HG02763 (cell line): ENCODE results near the gene MICAL3.
A peak's percentile ranks its signal among the peaks of the same experiment; 100 is the strongest.
"Not testable (repeated sequence)": the region's sequence is repeated elsewhere in the genome, so short reads cannot be mapped to it uniquely, and the experiment has no call there.

Source experiments
- ATAC-seq: cut with Tn5 transposase; IDR thresholded peaks from one replicate; pipeline ENCODE4 v1.9.1; 2021; ENCODE audit warnings: mild to moderate bottlenecking, moderate library complexity; ENCODE audit not compliant: unreplicated experiment

MICAL3 gene

GRCh38 chr22:18059473-18059872 lies 35.1 kb upstream of the MICAL3 start:
- no peak for ATAC-seq

GRCh38 chr22:18059094-18059417 lies 34.7 kb upstream of the MICAL3 start:
- no peak for ATAC-seq

GRCh38 chr22:18058371-18059093 lies 34.2 kb upstream of the MICAL3 start:
- ATAC-seq: no peak

- ATAC-seq: peak; percentile 41
Measured at GRCh38 chr22:18057568-18058209, 33.3 kb upstream of the MICAL3 start.

GRCh38 chr22:18056807-18057474 lies 32.6 kb upstream of the MICAL3 start:
- ATAC-seq: peak; percentile 59

- ATAC-seq: no peak
Measured at GRCh38 chr22:18056161-18056666, 31.9 kb upstream of the MICAL3 start.

GRCh38 chr22:18055619-18056160 lies 31.3 kb upstream of the MICAL3 start:
- no peak for ATAC-seq

- ATAC-seq: not testable (repeated sequence)
Measured at GRCh38 chr22:18053216-18053946, 29.0 kb upstream of the MICAL3 start.

GRCh38 chr22:18051113-18051512 lies 26.8 kb upstream of the MICAL3 start:
- ATAC-seq: not testable (repeated sequence)

- ATAC-seq: no peak
Measured at GRCh38 chr22:18050065-18050464, 25.7 kb upstream of the MICAL3 start.

- no peak for ATAC-seq
Measured at GRCh38 chr22:18048441-18048898, 24.1 kb upstream of the MICAL3 start.

GRCh38 chr22:18048041-18048440 lies 23.7 kb upstream of the MICAL3 start:
- ATAC-seq: no peak

- no peak for ATAC-seq
Measured at GRCh38 chr22:18045794-18046193, 21.4 kb upstream of the MICAL3 start.

- no peak for ATAC-seq
Measured at GRCh38 chr22:18044548-18045271, 20.3 kb upstream of the MICAL3 start.

- no peak for ATAC-seq
Measured at GRCh38 chr22:18042685-18043084, 18.3 kb upstream of the MICAL3 start.

- not testable (repeated sequence) for ATAC-seq
Measured at GRCh38 chr22:18040898-18041297, 16.5 kb upstream of the MICAL3 start.

- no peak for ATAC-seq
Measured at GRCh38 chr22:18035751-18036150, 11.4 kb upstream of the MICAL3 start.

- no peak for ATAC-seq
Measured at GRCh38 chr22:18034076-18034475, 9.7 kb upstream of the MICAL3 start.

GRCh38 chr22:18033204-18033998 lies 9.0 kb upstream of the MICAL3 start:
- no peak for ATAC-seq
